ENCODE data around the gene MAPK12. TPM values are rescaled to one million over a fixed set of nuclear protein-coding genes. Genes with fewer than 3 reads are reported as not detected.
A peak's percentile ranks its signal among the peaks of the same experiment; 100 is the strongest.

The MAPK12 gene
- total and polyA plus RNA-seq, 7 donors = 57.4 to 178 (median 131) TPM

GRCh38 chr22:50297510-50298265, 36.2 kb upstream of the MAPK12 start:
- no peak for DNase-seq
- H3K4me3 ChIP-seq = no peak overlapping the region
- H3K4me1 ChIP-seq = peaks cover 24% of the 10 kb centered on the region
- TF ChIP-seq, protein P1, sequence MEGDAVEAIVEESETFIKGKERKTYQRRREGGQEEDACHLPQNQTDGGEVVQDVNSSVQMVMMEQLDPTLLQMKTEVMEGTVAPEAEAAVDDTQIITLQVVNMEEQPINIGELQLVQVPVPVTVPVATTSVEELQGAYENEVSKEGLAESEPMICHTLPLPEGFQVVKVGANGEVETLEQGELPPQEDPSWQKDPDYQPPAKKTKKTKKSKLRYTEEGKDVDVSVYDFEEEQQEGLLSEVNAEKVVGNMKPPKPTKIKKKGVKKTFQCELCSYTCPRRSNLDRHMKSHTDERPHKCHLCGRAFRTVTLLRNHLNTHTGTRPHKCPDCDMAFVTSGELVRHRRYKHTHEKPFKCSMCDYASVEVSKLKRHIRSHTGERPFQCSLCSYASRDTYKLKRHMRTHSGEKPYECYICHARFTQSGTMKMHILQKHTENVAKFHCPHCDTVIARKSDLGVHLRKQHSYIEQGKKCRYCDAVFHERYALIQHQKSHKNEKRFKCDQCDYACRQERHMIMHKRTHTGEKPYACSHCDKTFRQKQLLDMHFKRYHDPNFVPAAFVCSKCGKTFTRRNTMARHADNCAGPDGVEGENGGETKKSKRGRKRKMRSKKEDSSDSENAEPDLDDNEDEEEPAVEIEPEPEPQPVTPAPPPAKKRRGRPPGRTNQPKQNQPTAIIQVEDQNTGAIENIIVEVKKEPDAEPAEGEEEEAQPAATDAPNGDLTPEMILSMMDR (IDR thresholded peaks at IDR 0.05) = no peak
- H3K36me3 ChIP-seq (ENCODE audit: insufficient read depth in 1 of 2, low read depth in 1 of 2) = no peaks in the 10 kb centered on the region
- no peak for ATAC-seq
- H3K27ac ChIP-seq = no peak overlapping the region
- H3K9me3 ChIP-seq = no peaks in the 10 kb centered on the region
- 85 to 94% (median 87%) methylated on average over 18 to 20 of the region's 20 CpGs for WGBS, 3 donors
- peaks cover 0 to 5% (median 0%) of the 10 kb centered on the region in 3 donors for H3K27me3 ChIP-seq (ENCODE audit: insufficient read depth in 3 of 3, low read length in 2 of 3)
- intact Hi-C loops (cut with DNase I) = no loop called here

GRCh38 chr22:50296658-50297490, 35.4 kb upstream of the MAPK12 start:
- Histone ChIP-seq H3K27ac (no peak overlapping the region), H3K4me3 (no peak overlapping the region), H3K27me3 (ENCODE audit: insufficient read depth in 3 of 3, low read length in 2 of 3) (peaks cover 0 to 5% (median 0%) of the 10 kb centered on the region in 3 donors), H3K36me3 (ENCODE audit: insufficient read depth in 1 of 2, low read depth in 1 of 2) (no peaks in the 10 kb centered on the region), H3K4me1 (peaks cover 15% of the 10 kb centered on the region), H3K9me3 (no peaks in the 10 kb centered on the region)
- 55 to 75% (median 62%) methylated on average over 23 to 29 of the region's 29 CpGs for WGBS, 3 donors
- ATAC-seq (no peak), DNase-seq (no peak)
- intact Hi-C loops (cut with DNase I) = no loop called here
- TF ChIP-seq, protein P1 (IDR thresholded peaks at IDR 0.05) = no peak

DNA sequence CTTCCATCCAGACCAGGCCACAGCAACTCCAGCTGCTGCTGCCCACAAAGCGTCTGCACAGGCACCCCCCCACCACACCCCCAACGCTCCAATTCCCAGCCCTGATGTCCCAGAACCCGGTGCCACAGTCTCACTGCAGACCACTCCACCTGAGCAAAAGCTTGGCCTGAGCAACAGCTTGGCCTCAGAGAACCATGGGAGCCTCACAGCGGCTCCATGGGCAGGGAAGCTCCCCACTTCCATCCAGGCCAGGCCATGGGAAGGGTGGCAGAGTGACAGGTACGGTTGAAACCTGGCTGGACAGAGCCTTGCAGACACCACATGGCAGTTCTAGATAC, 32.8 kb upstream of the MAPK12 start:
- peak overlapping the region; percentile 63 for H3K27ac ChIP-seq
- DNase-seq (no peak), ATAC-seq (no peak)
- no peaks in the 10 kb centered on the region for H3K9me3 ChIP-seq
- TF ChIP-seq, protein P1 (IDR thresholded peaks at IDR 0.05) = no peak
- peaks cover 9% of the 10 kb centered on the region for H3K4me1 ChIP-seq
- intact Hi-C loops (cut with DNase I) = no loop called here
- peaks cover 0 to 1% (median 0%) of the 10 kb centered on the region in 3 donors for H3K27me3 ChIP-seq (ENCODE audit: insufficient read depth in 3 of 3, low read length in 2 of 3)
- H3K4me3 ChIP-seq = peak overlapping the region; percentile 38
- 47 to 61% (median 52%) methylated on average over 5 of the region's 5 CpGs for WGBS, 3 donors
- peaks cover 0 to 9% of the 10 kb centered on the region in 2 donors for H3K36me3 ChIP-seq (ENCODE audit: insufficient read depth in 1 of 2, low read depth in 1 of 2)

DNA sequence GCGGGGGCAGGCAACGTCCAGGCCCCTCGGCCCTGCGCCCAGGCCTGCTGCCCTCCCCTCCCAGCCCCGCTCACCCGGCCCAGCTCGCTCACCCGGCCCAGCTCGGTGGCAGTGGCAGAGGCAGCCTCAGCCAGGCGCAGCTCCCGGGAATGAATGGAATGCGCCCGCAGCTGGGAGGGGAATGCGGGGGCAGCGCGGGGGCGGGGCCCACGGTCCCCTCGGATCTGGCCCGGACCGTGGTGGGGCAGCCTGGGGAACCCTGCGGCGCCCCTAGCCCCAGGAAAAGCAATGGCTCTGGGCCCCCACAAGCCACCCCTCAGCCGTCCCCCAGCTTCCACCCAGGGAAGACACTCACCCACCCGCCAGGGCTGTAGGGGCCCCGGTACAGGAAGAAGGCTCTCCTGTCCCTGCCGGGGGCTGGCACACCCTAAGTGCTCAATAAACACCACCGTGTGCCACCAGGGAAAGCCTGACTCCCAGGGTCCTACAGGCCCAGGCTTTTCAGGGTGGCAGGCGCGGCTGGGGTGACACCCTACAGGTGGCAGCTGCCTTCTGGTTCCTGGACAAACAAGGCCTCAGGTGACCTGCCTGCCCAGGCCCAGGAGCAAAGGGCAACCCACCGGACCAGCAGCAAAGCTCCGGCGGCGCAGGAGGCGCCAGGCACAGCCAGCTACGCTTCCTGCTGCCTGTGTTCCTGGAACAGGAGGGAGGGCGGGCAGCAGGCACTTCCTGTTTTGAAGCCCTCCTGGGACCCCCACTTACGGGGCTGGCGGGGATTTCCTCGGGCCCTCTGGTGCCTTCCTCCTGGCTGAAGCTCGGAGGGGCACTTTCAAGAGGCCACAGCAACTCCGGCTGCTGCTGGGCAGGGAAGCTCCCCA, 32.2 kb upstream of the MAPK12 start:
- peak in 1 of 2 donors; percentile 50 for DNase-seq
- ATAC-seq = peak; percentile 45 to 58 (median 56)
- H3K9me3 ChIP-seq = no peaks in the 10 kb centered on the region
- 26 to 32% (median 28%) methylated on average over 29 to 42 of the region's 42 CpGs for WGBS, 3 donors
- H3K36me3 ChIP-seq (ENCODE audit: insufficient read depth in 1 of 2, low read depth in 1 of 2) = peaks cover 0 to 15% of the 10 kb centered on the region in 2 donors
- peak overlapping the region; percentile 38 for H3K4me3 ChIP-seq
- H3K4me1 ChIP-seq = peaks cover 9% of the 10 kb centered on the region
- intact Hi-C loops (cut with DNase I) = no loop called here
- TF ChIP-seq, protein P1 (IDR thresholded peaks at IDR 0.05) = no peak
- peaks cover 0 to 1% (median 0%) of the 10 kb centered on the region in 3 donors for H3K27me3 ChIP-seq (ENCODE audit: insufficient read depth in 3 of 3, low read length in 2 of 3)
- H3K27ac ChIP-seq = peak overlapping the region; percentile 63

Measured in psoas muscle (tissue), 8 donors.